Skeletal muscle tissue (tissue), 4 donors: ENCODE data around the gene TBCD. TPM values are rescaled to one million over a fixed set of nuclear protein-coding genes. Genes with fewer than 3 reads are reported as not detected.

ENCODE experiments used
- H3K27ac ChIP-seq: one replicate; pipeline ENCODE4 v1.7.0; 2013; ENCODE audit warnings: mild to moderate bottlenecking, low read depth, low read length, inconsistent platforms
- H3K27me3 ChIP-seq, 3 donors: one replicate each; pipeline ENCODE4 v1.7.0; 2013; ENCODE audit warnings: low read length in 3 of 3; ENCODE audit not compliant: control insufficient read depth in 3 of 3, insufficient read depth in 3 of 3
- H3K36me3 ChIP-seq, 3 donors: one replicate each; pipeline ENCODE4 v1.7.0; 2013; ENCODE audit warnings: low read length in 3 of 3; ENCODE audit not compliant: control insufficient read depth in 3 of 3, insufficient read depth in 3 of 3
- H3K4me1 ChIP-seq, 3 donors: one replicate each; pipeline ENCODE4 v1.7.0; 2013; ENCODE audit warnings: low read length in 3 of 3, mild to moderate bottlenecking in 3 of 3; ENCODE audit not compliant: control insufficient read depth in 3 of 3, insufficient read depth in 3 of 3
- H3K4me3 ChIP-seq, 3 donors: one replicate each; pipeline ENCODE4 v1.7.0; 2013; ENCODE audit warnings: low read length in 3 of 3
- H3K9ac ChIP-seq, 3 donors: one replicate each; pipeline ENCODE4 v1.7.0; 2013; ENCODE audit warnings: low read length in 3 of 3, mild to moderate bottlenecking in 3 of 3, moderate library complexity in 2 of 3, low read depth in 1 of 3
- H3K9me3 ChIP-seq, 3 donors: one replicate each; pipeline ENCODE4 v1.7.0; 2013; ENCODE audit warnings: low read length in 3 of 3; ENCODE audit not compliant: control insufficient read depth in 3 of 3
- total RNA-seq: library from RNA; depleted of rRNA; stranded (reverse); fragments of >200 nt; gene quantifications from one replicate; pipeline ENCODE4 v1.2.3, GENCODE V29; 2014
- donor health status: Osteomylitis.

The TBCD gene
- total RNA-seq, 1 donor from 2014 or later: 27.1 TPM

GRCh38 chr17:82859431-82860403 lies 107.9 kb downstream of the TBCD start:
- peaks cover 0 to 1% (median under 1%) of the 10 kb centered on the region in 3 donors for H3K36me3 ChIP-seq
- no peak overlapping the region for H3K4me3 ChIP-seq
- peaks cover 23 to 30% (median 30%) of the 10 kb centered on the region in 3 donors for H3K4me1 ChIP-seq
- H3K9me3 ChIP-seq: no peaks in the 10 kb centered on the region
- peak overlapping the region; percentile 62 for H3K27ac ChIP-seq
- H3K27me3 ChIP-seq: no peaks in the 10 kb centered on the region
- peak overlapping the region in 2 of 3 donors; percentile 23 to 40 for H3K9ac ChIP-seq

GRCh38 chr17:82860606-82861392 lies 108.9 kb downstream of the TBCD start:
- no peaks in the 10 kb centered on the region for H3K27me3 ChIP-seq
- no peaks in the 10 kb centered on the region for H3K9me3 ChIP-seq
- no peak overlapping the region for H3K9ac ChIP-seq
- H3K4me1 ChIP-seq: peaks cover 23 to 36% (median 32%) of the 10 kb centered on the region in 3 donors
- H3K4me3 ChIP-seq: no peak overlapping the region
- H3K36me3 ChIP-seq: no peaks in the 10 kb centered on the region
- H3K27ac ChIP-seq: no peak overlapping the region

- Histone ChIP-seq H3K9me3 (no peaks in the 10 kb centered on the region), H3K27ac (no peak overlapping the region), H3K4me3 (no peak overlapping the region), H3K9ac (no peak overlapping the region), H3K36me3 (peaks cover 0 to 1% (median 0%) of the 10 kb centered on the region in 3 donors), H3K4me1 (peaks cover 24 to 39% (median 35%) of the 10 kb centered on the region in 3 donors), H3K27me3 (no peaks in the 10 kb centered on the region)
Measured at GRCh38 chr17:82861393-82861775, 109.5 kb downstream of the TBCD start.

- H3K27ac ChIP-seq: no peak overlapping the region
- no peak overlapping the region for H3K4me3 ChIP-seq
- no peak overlapping the region for H3K9ac ChIP-seq
- H3K9me3 ChIP-seq: no peaks in the 10 kb centered on the region
- peaks cover 31 to 47% (median 43%) of the 10 kb centered on the region in 3 donors for H3K4me1 ChIP-seq
- H3K36me3 ChIP-seq: peaks cover 0 to 2% (median 0%) of the 10 kb centered on the region in 3 donors
- no peaks in the 10 kb centered on the region for H3K27me3 ChIP-seq
Measured at GRCh38 chr17:82862191-82862590, 110.3 kb downstream of the TBCD start.

- Histone ChIP-seq H3K4me3 (no peak overlapping the region), H3K4me1 (peaks cover 31 to 48% (median 45%) of the 10 kb centered on the region in 3 donors), H3K27me3 (no peaks in the 10 kb centered on the region), H3K9me3 (no peaks in the 10 kb centered on the region), H3K36me3 (peaks cover 0 to 2% (median 0%) of the 10 kb centered on the region in 3 donors), H3K27ac (no peak overlapping the region), H3K9ac (peak overlapping the region in 1 of 3 donors; percentile 8)
Measured at GRCh38 chr17:82862737-82863382, 111.0 kb downstream of the TBCD start.

- Histone ChIP-seq H3K27ac (no peak overlapping the region), H3K9me3 (no peaks in the 10 kb centered on the region), H3K4me3 (no peak overlapping the region), H3K4me1 (peaks cover 31 to 48% (median 45%) of the 10 kb centered on the region in 3 donors), H3K36me3 (peaks cover 0 to 2% (median 0%) of the 10 kb centered on the region in 3 donors), H3K27me3 (no peaks in the 10 kb centered on the region), H3K9ac (no peak overlapping the region)
Measured at GRCh38 chr17:82863383-82863940, 111.6 kb downstream of the TBCD start.

GRCh38 chr17:82863941-82864712 lies 112.3 kb downstream of the TBCD start:
- Histone ChIP-seq H3K9me3 (no peaks in the 10 kb centered on the region), H3K27ac (peak overlapping the region; percentile 36), H3K9ac (peak overlapping the region in 1 of 3 donors; percentile 45), H3K4me1 (peaks cover 31 to 45% (median 43%) of the 10 kb centered on the region in 3 donors), H3K4me3 (no peak overlapping the region), H3K27me3 (no peaks in the 10 kb centered on the region), H3K36me3 (peaks cover 0 to 2% (median 0%) of the 10 kb centered on the region in 3 donors)

GRCh38 chr17:82864713-82865248 lies 112.9 kb downstream of the TBCD start:
- Histone ChIP-seq H3K9ac (peak overlapping the region in 1 of 3 donors; percentile 45), H3K27me3 (no peaks in the 10 kb centered on the region), H3K9me3 (no peaks in the 10 kb centered on the region), H3K27ac (peak overlapping the region; percentile 36), H3K4me1 (peaks cover 25 to 39% (median 37%) of the 10 kb centered on the region in 3 donors), H3K4me3 (no peak overlapping the region), H3K36me3 (peaks cover 0 to 2% (median 0%) of the 10 kb centered on the region in 3 donors)
